DND-41 (cell line): ENCODE data around the gene SMTNL2.

Source experiments
- ATAC-seq: fragments of 200-7000 bp; cut with Tn5 transposase; 3 replicates; pipeline ENCODE4 v1.9.1; 2021; ENCODE audit warnings: low read depth; ENCODE audit not compliant: insufficient read depth
- DNase-seq: peaks from one replicate; pipeline ENCODE4 v3.0.0-alpha.2; 2020
- H2AFZ ChIP-seq: 2 replicates; pipeline ENCODE4 v1.6.0; 2012; ENCODE audit warnings: low read depth, low read length
- H3K27ac ChIP-seq: 2 replicates; pipeline ENCODE4 v1.5.1; 2012; ENCODE audit warnings: low read length, inconsistent platforms
- H3K27me3 ChIP-seq: fragments of 200-600 bp; sonication (generic); 2 replicates; pipeline ENCODE4 v1.6.0; 2012; ENCODE audit warnings: low read length, mild to moderate bottlenecking, inconsistent platforms; ENCODE audit not compliant: insufficient read depth, poor library complexity
- H3K36me3 ChIP-seq: 2 replicates; pipeline ENCODE4 v1.5.1; 2012; ENCODE audit warnings: low read length, inconsistent platforms; ENCODE audit not compliant: insufficient read depth
- H3K4me1 ChIP-seq: 2 replicates; pipeline ENCODE4 v1.5.1; 2012; ENCODE audit warnings: mild to moderate bottlenecking, low read length; ENCODE audit not compliant: insufficient read depth
- H3K4me2 ChIP-seq: 2 replicates; pipeline ENCODE4 v1.6.0; 2012; ENCODE audit warnings: mild to moderate bottlenecking, moderate library complexity, low read length, inconsistent platforms; ENCODE audit not compliant: insufficient read depth
- H3K4me3 ChIP-seq, 2 experiments: fragments of 200-600 bp in 1 of 2; shearing (Covaris generic) in 1 of 2; 2 replicates each; pipeline ENCODE4 v1.5.1; 2012 to 2016; ENCODE audit warnings: inconsistent platforms in 2 of 2, low read length in 2 of 2, mild to moderate bottlenecking in 2 of 2, low read depth in 1 of 2, moderate library complexity in 1 of 2
- H3K79me2 ChIP-seq: 2 replicates; pipeline ENCODE4 v1.6.0; 2012; ENCODE audit warnings: low read length, inconsistent platforms; ENCODE audit not compliant: insufficient read depth
- H3K9ac ChIP-seq: 2 replicates; pipeline ENCODE4 v1.6.0; 2012; ENCODE audit warnings: low read depth, mild to moderate bottlenecking, inconsistent platforms, low read length, moderate library complexity
- H3K9me3 ChIP-seq: 2 replicates; pipeline ENCODE4 v1.5.1; 2012; ENCODE audit warnings: low read length, moderate library complexity, mild to moderate bottlenecking, inconsistent platforms; ENCODE audit not compliant: insufficient read depth, severe bottlenecking
- H4K20me1 ChIP-seq: 2 replicates; pipeline ENCODE4 v1.6.0; 2012; ENCODE audit warnings: low read length; ENCODE audit not compliant: insufficient read depth
- CTCF ChIP-seq: IDR thresholded peaks from 2 replicates; pipeline ENCODE4 v1.5.1; 2012; ENCODE audit warnings: borderline replicate concordance, low read length, moderate library complexity, mild to moderate bottlenecking; ENCODE audit not compliant: poor library complexity, severe bottlenecking; ENCODE audit errors: extremely low read depth
- EZH2 ChIP-seq: IDR thresholded peaks from 3 replicates; pipeline ENCODE4 v1.6.1; 2012; ENCODE audit warnings: borderline replicate concordance, low read depth, mild to moderate bottlenecking, moderate library complexity, low read length, inconsistent platforms; ENCODE audit not compliant: severe bottlenecking

The SMTNL2 gene

GRCh38 chr17:4550534-4551039 is 33.7 kb upstream of the SMTNL2 start:
- no peak for ATAC-seq
- Histone ChIP-seq H3K4me1 (peaks cover 22% of the 10 kb centered on the region), H3K4me2 (no peak overlapping the region), H3K79me2 (peaks cover 45% of the 10 kb centered on the region), H2AFZ (no peak overlapping the region), H3K9me3 (no peaks in the 10 kb centered on the region), H4K20me1 (peaks cover 43% of the 10 kb centered on the region; the same call in 1 of the 2 replicates), H3K9ac (no peak overlapping the region), H3K27ac (no peak overlapping the region; the same call in 1 of the 2 replicates), H3K36me3 (peaks cover 88% of the 10 kb centered on the region), H3K4me3 (no peak overlapping the region), H3K27me3 (no peaks in the 10 kb centered on the region)
- no peak for DNase-seq
- no peak for TF ChIP-seq EZH2
- TF ChIP-seq CTCF: no peak

- peaks cover 84% of the 10 kb centered on the region for H3K36me3 ChIP-seq
Observed at GRCh38 chr17:4551141-4551540, 33.2 kb upstream of the SMTNL2 start.

GRCh38 chr17:4551796-4552525 is 32.4 kb upstream of the SMTNL2 start:
- DNase-seq (no peak), ATAC-seq (no peak)
- Histone ChIP-seq H3K4me3 (no peak overlapping the region), H3K36me3 (peaks cover 78% of the 10 kb centered on the region), H3K27me3 (no peaks in the 10 kb centered on the region), H3K79me2 (peaks cover 45% of the 10 kb centered on the region), H2AFZ (no peak overlapping the region), H3K4me1 (peaks cover 30% of the 10 kb centered on the region), H4K20me1 (peaks cover 40% of the 10 kb centered on the region; the same call in 1 of the 2 replicates), H3K9me3 (no peaks in the 10 kb centered on the region), H3K27ac (no peak overlapping the region), H3K4me2 (no peak overlapping the region), H3K9ac (no peak overlapping the region)
- no peak for TF ChIP-seq EZH2
- no peak for TF ChIP-seq CTCF

More at GRCh38 chr17:4551141-4551540, 33.2 kb upstream of the SMTNL2 start:
- peak; percentile 29 for TF ChIP-seq CTCF
- no peak for TF ChIP-seq EZH2
- Histone ChIP-seq H3K4me3 (no peak overlapping the region), H3K9ac (no peak overlapping the region), H4K20me1 (peaks cover 40% of the 10 kb centered on the region; the same call in 1 of the 2 replicates), H3K4me2 (no peak overlapping the region), H3K27me3 (no peaks in the 10 kb centered on the region), H3K27ac (no peak overlapping the region), H3K79me2 (peaks cover 45% of the 10 kb centered on the region), H2AFZ (no peak overlapping the region), H3K4me1 (peaks cover 28% of the 10 kb centered on the region), H3K9me3 (no peaks in the 10 kb centered on the region)
- ATAC-seq (no peak), DNase-seq (no peak)
